ENCODE data around the gene CREB5.
"Not testable (repeated sequence)": the region's sequence is repeated elsewhere in the genome, so short reads cannot be mapped to it uniquely, and the experiment has no call there.

CREB5 gene

DNA sequence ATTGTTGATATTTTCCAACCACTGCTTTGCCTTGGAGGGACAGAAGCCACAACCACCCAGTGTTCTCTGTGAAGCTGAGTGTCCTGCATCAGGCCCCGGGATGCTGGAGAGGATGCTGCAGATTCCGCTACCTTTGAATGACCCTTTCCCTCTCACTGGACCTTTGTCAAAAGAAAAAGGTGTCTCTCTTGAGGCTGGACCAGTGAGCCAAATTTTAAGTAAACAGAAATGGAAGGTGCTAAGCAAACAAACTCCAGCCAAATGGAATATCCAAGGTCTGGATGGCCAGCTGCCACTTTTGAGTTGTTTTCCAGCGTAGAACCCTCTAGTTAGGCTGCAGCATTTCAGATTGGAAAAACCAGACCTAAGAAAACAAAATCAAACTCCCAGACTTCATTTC lies 400.3 kb downstream of the CREB5 start:
- Mint-ChIP-seq H3K27me3 (no peaks in the 10 kb centered on the region), H3K4me3 (no peak overlapping the region), H3K27ac (peak overlapping the region in 1 of 2 donors; percentile 7), H3K4me1 (peaks cover 5% of the 10 kb centered on the region), H3K9me3 (no peaks in the 10 kb centered on the region)
- DNase-seq (no peak), ATAC-seq (no peak)

- Mint-ChIP-seq H3K4me3 (no peak overlapping the region), H3K4me1 (peaks cover 5% of the 10 kb centered on the region), H3K9me3 (no peaks in the 10 kb centered on the region), H3K27me3 (no peaks in the 10 kb centered on the region), H3K27ac (no peak overlapping the region)
- no peak for DNase-seq
- ATAC-seq, result no peak
Measured at GRCh38 chr7:28813243-28813962, 401.1 kb downstream of the CREB5 start.

DNA sequence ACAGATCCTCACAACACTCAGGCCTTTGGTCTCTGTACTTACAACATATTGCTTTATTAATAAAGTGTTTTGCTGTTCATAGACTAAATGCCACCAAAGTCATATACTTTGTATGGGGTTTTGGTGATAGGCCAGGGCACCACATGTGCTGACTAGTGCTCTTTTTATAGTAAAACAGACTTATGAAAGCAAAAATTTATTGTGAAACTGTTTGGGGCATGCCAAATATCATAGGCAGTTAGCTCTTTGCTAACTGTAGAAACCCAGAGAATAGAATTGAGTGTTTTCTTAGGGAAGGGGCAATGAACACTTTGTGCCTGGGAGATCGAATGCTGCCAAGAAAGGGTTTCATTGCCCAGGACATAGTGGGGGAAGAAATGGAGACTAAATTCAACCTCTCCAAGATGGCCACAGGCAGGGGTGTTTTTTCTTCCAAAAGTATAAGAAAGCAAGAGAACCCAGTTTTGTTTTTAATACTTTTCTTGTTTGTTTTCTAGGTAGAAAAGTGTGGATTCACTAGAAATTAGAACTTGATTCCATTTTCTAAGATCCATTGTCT lies 403.1 kb downstream of the CREB5 start:
- no peak for ATAC-seq
- no peaks in the 10 kb centered on the region for H3K4me1 Mint-ChIP-seq
- DNase-seq, result no peak
- no peak overlapping the region for H3K4me3 Mint-ChIP-seq
- H3K27me3 Mint-ChIP-seq, result no peaks in the 10 kb centered on the region
- no peak overlapping the region for H3K27ac Mint-ChIP-seq
- H3K9me3 Mint-ChIP-seq, result no peaks in the 10 kb centered on the region

DNA sequence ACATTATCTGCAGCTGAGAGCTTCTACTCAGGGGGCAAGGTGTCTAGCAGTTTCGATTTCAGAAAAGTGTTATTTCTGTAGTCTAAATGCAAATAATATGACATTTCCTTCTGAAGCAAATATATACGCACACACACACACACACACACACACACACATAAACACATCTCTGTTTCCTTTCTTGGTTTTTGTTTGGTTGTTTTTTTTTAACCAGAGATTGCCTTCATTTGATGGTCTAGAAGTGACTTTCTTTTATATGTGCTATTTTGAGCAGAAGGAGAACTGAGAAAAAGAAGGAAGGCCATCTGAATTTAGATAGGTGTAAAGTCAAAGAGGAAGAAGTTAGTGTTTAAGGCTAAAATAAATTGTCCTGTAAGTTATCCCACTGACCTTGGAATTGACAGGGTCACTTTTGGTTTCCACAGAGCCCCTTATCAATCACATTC lies 403.6 kb downstream of the CREB5 start:
- H3K4me1 Mint-ChIP-seq, result no peaks in the 10 kb centered on the region
- ATAC-seq, result no peak
- DNase-seq, result no peak
- no peak overlapping the region for H3K27ac Mint-ChIP-seq
- H3K9me3 Mint-ChIP-seq, result no peaks in the 10 kb centered on the region
- no peaks in the 10 kb centered on the region for H3K27me3 Mint-ChIP-seq
- no peak overlapping the region for H3K4me3 Mint-ChIP-seq

DNA sequence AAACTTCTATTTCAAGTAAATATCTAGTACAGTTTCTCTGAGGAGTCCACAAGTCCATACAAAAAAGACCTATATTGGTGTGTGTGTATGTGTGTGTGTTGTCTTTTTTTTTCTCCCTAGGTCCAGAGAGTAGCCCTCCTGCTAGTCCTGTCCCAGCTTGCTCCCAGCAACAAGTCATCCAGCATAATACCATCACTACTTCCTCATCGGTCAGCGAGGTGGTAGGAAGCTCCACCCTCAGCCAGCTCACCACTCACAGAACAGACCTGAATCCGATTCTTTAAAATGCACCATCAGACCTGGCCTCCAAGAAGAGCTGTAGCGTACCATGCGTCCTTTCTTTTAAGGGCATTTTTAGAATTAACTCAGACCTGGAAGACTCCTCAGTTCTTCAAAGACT lies 406.7 kb downstream of the CREB5 start:
- no peak for DNase-seq
- no peak overlapping the region for H3K27ac Mint-ChIP-seq
- H3K4me3 Mint-ChIP-seq, result no peak overlapping the region
- H3K9me3 Mint-ChIP-seq, result no peaks in the 10 kb centered on the region
- no peaks in the 10 kb centered on the region for H3K4me1 Mint-ChIP-seq
- H3K27me3 Mint-ChIP-seq, result peaks cover 5% of the 10 kb centered on the region
- ATAC-seq, result no peak

- Mint-ChIP-seq H3K27ac (no peak overlapping the region), H3K4me1 (no peaks in the 10 kb centered on the region), H3K4me3 (no peak overlapping the region), H3K9me3 (peaks cover 9 to 11% of the 10 kb centered on the region in 2 donors), H3K27me3 (peaks cover 29% of the 10 kb centered on the region)
- ATAC-seq (no peak), DNase-seq (no peak)
Measured at GRCh38 chr7:28823582-28823981, 411.3 kb downstream of the CREB5 start.

DNA sequence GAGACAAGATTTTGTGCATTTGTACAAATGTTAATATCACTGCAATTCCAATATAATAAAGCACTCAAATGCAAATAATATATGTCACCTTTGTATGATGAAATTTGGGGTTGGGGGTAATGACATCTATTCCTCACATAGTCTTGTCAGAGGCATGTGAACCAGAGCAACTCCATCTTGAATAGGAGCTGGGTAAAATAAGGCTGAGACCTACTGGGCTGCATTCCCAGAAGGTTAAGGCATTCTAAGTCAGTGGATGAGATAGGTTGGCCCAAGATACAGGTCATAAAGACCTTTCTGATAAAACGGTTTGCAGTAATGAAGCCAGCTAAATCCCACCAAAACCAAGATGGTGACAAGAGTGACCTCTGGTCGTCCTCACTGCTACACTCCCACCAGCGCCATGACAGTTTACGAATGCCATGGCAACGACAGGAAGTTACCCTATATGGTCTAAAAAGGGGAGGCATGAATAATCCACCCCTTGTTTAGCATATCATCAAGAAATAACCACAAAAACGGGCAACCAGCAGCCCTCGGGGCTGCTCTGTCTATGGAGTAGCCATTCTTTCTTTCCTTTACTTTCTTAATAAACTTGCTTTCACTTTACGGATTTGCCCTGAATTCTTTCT lies 413.6 kb downstream of the CREB5 start:
- not testable (repeated sequence) for ATAC-seq, H3K4me3 Mint-ChIP-seq, H3K4me1 Mint-ChIP-seq, H3K27ac Mint-ChIP-seq, DNase-seq
- peaks cover 9 to 11% of the 10 kb centered on the region in 2 donors for H3K9me3 Mint-ChIP-seq
- H3K27me3 Mint-ChIP-seq, result peaks cover 29% of the 10 kb centered on the region

DNA sequence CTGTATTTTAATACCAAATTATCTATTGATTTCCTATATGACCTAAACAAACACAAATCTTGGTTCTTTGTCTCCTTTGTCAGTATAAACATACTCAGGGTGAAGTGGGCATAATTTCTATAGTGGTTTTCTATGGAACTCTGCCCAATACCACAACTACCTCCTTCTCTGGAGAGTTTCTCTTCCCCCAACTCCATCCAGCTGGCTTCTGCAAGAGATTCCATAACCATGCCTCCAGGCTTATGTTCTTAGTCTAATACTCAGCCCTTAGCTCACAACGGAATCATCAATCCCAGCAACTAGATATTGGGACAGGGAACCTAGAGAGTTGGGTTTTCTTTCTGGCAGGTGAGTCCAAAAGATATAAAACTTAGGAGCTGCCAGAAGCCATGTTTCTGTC lies 418.5 kb downstream of the CREB5 start:
- Mint-ChIP-seq H3K9me3 (peaks cover 9 to 11% of the 10 kb centered on the region in 2 donors), H3K4me3 (no peak overlapping the region), H3K27me3 (peaks cover 21% of the 10 kb centered on the region), H3K27ac (no peak overlapping the region), H3K4me1 (no peaks in the 10 kb centered on the region)
- no peak for ATAC-seq
- no peak for DNase-seq

GRCh38 chr7:28832669-28833068 lies 420.4 kb downstream of the CREB5 start:
- peak overlapping the region in 1 of 2 donors; percentile 46 for H3K27ac Mint-ChIP-seq
- no peak overlapping the region for H3K4me3 Mint-ChIP-seq
- no peaks in the 10 kb centered on the region for H3K9me3 Mint-ChIP-seq
- peaks cover 4% of the 10 kb centered on the region for H3K27me3 Mint-ChIP-seq
- DNase-seq (no peak), ATAC-seq (no peak)
- H3K4me1 Mint-ChIP-seq, result no peaks in the 10 kb centered on the region

- H3K4me1 Mint-ChIP-seq, result no peaks in the 10 kb centered on the region
- DNase-seq (no peak), ATAC-seq (no peak)
- no peak overlapping the region for H3K27ac Mint-ChIP-seq
- no peaks in the 10 kb centered on the region for H3K9me3 Mint-ChIP-seq
- no peaks in the 10 kb centered on the region for H3K27me3 Mint-ChIP-seq
- no peak overlapping the region for H3K4me3 Mint-ChIP-seq
Measured at GRCh38 chr7:28835800-28836199, 423.5 kb downstream of the CREB5 start.

DNA sequence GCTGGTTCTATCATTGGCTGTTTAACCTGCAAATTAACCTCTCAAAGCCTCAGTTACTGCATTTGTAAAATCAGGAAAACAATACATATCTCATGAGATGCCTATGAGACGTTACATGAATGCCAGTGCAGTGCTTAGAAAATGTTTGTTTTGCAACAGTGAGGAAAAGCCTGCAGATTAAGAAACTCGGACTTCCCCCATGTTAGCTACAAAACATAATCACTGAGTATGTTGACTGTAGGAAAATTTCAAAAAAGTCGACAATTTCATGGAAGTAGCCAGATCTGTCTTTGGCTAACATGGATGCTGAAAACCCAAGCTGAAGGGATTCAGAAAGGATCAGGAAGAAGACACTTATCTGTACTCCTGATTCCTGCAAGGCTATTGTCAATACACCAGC lies 424.4 kb downstream of the CREB5 start:
- H3K4me1 Mint-ChIP-seq, result no peaks in the 10 kb centered on the region
- ATAC-seq, result no peak
- peaks cover 2% of the 10 kb centered on the region for H3K27me3 Mint-ChIP-seq
- H3K4me3 Mint-ChIP-seq, result no peak overlapping the region
- no peak for DNase-seq
- H3K9me3 Mint-ChIP-seq, result no peaks in the 10 kb centered on the region
- no peak overlapping the region for H3K27ac Mint-ChIP-seq

DNA sequence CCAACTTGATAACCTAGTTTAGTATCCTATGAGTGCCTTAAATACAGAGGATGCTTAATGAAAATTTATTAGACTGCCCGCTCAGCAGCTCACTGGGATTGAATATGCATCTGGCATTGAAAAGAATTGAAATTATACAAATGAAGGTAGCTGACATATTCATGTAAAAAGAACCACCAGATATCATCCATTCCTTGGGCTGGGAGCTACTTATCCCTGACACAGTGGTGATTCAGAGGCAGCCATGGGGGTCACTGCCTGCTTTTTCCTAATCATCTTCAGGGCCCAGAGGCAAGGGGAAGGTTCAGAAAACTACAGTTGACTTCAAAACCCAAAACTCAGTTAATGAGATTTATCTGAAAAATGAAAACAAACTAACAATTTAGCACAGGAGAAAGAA lies 424.9 kb downstream of the CREB5 start:
- Mint-ChIP-seq H3K27ac (no peak overlapping the region), H3K27me3 (peaks cover 7% of the 10 kb centered on the region), H3K9me3 (no peaks in the 10 kb centered on the region), H3K4me3 (no peak overlapping the region), H3K4me1 (no peaks in the 10 kb centered on the region)
- DNase-seq (no peak), ATAC-seq (no peak)

- no peak for ATAC-seq
- Mint-ChIP-seq H3K9me3 (no peaks in the 10 kb centered on the region), H3K4me3 (no peak overlapping the region), H3K27me3 (peaks cover 17% of the 10 kb centered on the region), H3K27ac (no peak overlapping the region), H3K4me1 (no peaks in the 10 kb centered on the region)
- DNase-seq, result no peak
Measured at GRCh38 chr7:28840592-28840995, 428.3 kb downstream of the CREB5 start.

DNA sequence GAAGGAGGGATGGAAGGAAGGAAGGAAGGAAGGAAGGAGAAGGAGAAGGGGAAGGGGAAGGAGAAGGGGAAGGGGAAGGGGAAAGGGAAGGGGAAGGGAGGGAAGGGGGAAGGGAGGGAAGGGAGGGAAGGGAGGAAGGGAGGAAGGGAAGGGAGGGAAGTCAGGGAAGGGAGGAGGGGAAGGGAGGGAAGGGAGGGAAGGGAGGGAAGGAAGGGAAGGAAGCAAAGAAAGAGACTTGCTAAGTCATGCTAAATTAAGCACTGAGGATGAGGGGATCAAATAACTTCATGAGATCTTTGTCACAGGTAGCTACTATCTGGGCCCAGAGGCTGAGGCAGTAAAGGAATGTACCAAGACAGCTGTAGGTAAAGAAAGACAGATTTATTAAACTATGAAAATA lies 429.4 kb downstream of the CREB5 start:
- Mint-ChIP-seq H3K27me3 (peaks cover 17% of the 10 kb centered on the region), H3K27ac (no peak overlapping the region), H3K4me3 (no peak overlapping the region), H3K9me3 (no peaks in the 10 kb centered on the region), H3K4me1 (no peaks in the 10 kb centered on the region)
- DNase-seq (no peak), ATAC-seq (no peak)

DNA sequence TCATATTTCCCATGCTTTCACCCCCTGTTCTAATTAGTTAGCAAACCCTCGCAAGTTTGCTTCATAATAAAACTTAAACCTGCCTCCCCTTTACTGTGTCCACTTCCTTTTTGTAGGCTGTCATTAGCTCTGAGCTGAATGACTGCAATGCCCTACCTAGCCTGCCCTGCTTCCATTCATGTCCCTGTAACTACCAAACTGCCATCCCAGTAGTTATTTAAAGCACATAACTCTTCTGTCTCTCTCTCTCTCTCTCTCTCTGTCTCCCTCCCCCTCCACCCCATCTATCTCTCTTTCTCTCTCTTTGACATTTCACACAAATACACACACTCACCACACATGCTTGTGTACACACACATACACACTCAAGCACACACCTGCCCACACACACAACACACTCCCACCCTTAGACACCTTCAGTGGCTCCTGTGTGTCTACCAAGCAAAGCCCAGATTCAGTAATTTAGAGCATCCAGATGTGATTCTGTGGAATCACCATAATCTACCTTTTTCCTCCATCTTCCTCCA lies 430.5 kb downstream of the CREB5 start:
- no peaks in the 10 kb centered on the region for H3K4me1 Mint-ChIP-seq
- H3K27ac Mint-ChIP-seq, result no peak overlapping the region
- H3K27me3 Mint-ChIP-seq, result peaks cover 17% of the 10 kb centered on the region

GRCh38 chr7:28845106-28845505 lies 432.8 kb downstream of the CREB5 start:
- H3K9me3 Mint-ChIP-seq, result no peaks in the 10 kb centered on the region
- H3K4me1 Mint-ChIP-seq, result no peaks in the 10 kb centered on the region
- H3K4me3 Mint-ChIP-seq, result no peak overlapping the region
- DNase-seq (no peak), ATAC-seq (no peak)
- H3K27me3 Mint-ChIP-seq, result peaks cover 23% of the 10 kb centered on the region
- no peak overlapping the region for H3K27ac Mint-ChIP-seq

More for the DNA sequence above, 430.5 kb downstream of the CREB5 start:
- Mint-ChIP-seq H3K4me3 (no peak overlapping the region), H3K9me3 (no peaks in the 10 kb centered on the region)
- ATAC-seq, result no peak
- DNase-seq, result no peak
